DOHH2 (cell line): ENCODE measurements around the gene LAMC3.

ENCODE experiments used
- H3F3A ChIP-seq: fragments of 200-600 bp; sonication (generic), shearing (Covaris generic); 2 replicates; pipeline ENCODE4 v1.6.0; 2016; ENCODE audit warnings: antibody characterized with exemption, mild to moderate bottlenecking; ENCODE audit not compliant: control insufficient read depth, insufficient read depth
- H3K27ac ChIP-seq: fragments of 200-600 bp; sonication (generic); 2 replicates; pipeline ENCODE4 v1.5.1; 2014; ENCODE audit warnings: low read depth, mild to moderate bottlenecking, low read length, moderate library complexity
- H3K27me3 ChIP-seq: fragments of 200-600 bp; sonication (generic); 2 replicates; pipeline ENCODE4 v1.6.1; 2014; ENCODE audit warnings: mild to moderate bottlenecking, low read length, mixed read lengths; ENCODE audit not compliant: control insufficient read depth
- H3K36me3 ChIP-seq: fragments of 200-600 bp; sonication (generic); 2 replicates; pipeline ENCODE4 v1.6.1; 2014; ENCODE audit warnings: mild to moderate bottlenecking, low read length, moderate library complexity, mixed read lengths; ENCODE audit not compliant: control insufficient read depth
- H3K4me1 ChIP-seq: fragments of 200-600 bp; sonication (generic); 2 replicates; pipeline ENCODE4 v1.6.1; 2014; ENCODE audit warnings: mild to moderate bottlenecking, low read length, mixed read lengths; ENCODE audit not compliant: control insufficient read depth
- H3K4me2 ChIP-seq: fragments of 200-600 bp; sonication (generic); 2 replicates; pipeline ENCODE4 v1.6.0; 2014; ENCODE audit warnings: mild to moderate bottlenecking, low read length, moderate library complexity
- H3K4me3 ChIP-seq: fragments of 200-600 bp; sonication (generic); 2 replicates; pipeline ENCODE4 v1.5.1; 2014; ENCODE audit warnings: mild to moderate bottlenecking, low read length, mixed read lengths
- H3K79me2 ChIP-seq: fragments of 200-600 bp; sonication (generic); 2 replicates; pipeline ENCODE4 v1.6.1; 2014; ENCODE audit warnings: mild to moderate bottlenecking, low read length, mixed read lengths; ENCODE audit not compliant: control insufficient read depth
- H3K9me2 ChIP-seq: fragments of 200-600 bp; sonication (generic); replicated peaks from 2 replicates; pipeline ENCODE4 v1.6.1; 2014; ENCODE audit warnings: mild to moderate bottlenecking, low read length, mixed read lengths; ENCODE audit not compliant: control insufficient read depth
- H3K9me3 ChIP-seq: fragments of 200-600 bp; sonication (generic); 2 replicates; pipeline ENCODE4 v1.6.1; 2014; ENCODE audit warnings: antibody characterized with exemption, low read length, mixed read lengths; ENCODE audit not compliant: control insufficient read depth, insufficient read depth
- H4K20me1 ChIP-seq: fragments of 200-600 bp; sonication (generic); 2 replicates; pipeline ENCODE4 v1.6.0; 2014; ENCODE audit warnings: low read depth, mild to moderate bottlenecking, antibody characterized with exemption, low read length, moderate library complexity; ENCODE audit not compliant: control insufficient read depth, insufficient read depth
- CTCF ChIP-seq: fragments of 200-600 bp; sonication (generic); IDR thresholded peaks from one replicate; pipeline ENCODE4 v1.5.1; 2014; ENCODE audit warnings: antibody characterized with exemption, mild to moderate bottlenecking, low read depth, low read length; ENCODE audit not compliant: poor library complexity, severe bottlenecking
- EZH2phosphoT487 ChIP-seq: fragments of 200-600 bp; sonication (generic); IDR thresholded peaks from 2 replicates; pipeline ENCODE4 v1.6.1; 2017; ENCODE audit warnings: borderline replicate concordance, mild to moderate bottlenecking, antibody characterized with exemption, low read length, moderate library complexity, mixed read lengths

The LAMC3 gene

GRCh38 chr9:130980526-130980925 lies 28.4 kb upstream of the LAMC3 start:
- Histone ChIP-seq H3K4me2 (no peak overlapping the region), H3K4me3 (no peak overlapping the region), H3K36me3 (no peaks in the 10 kb centered on the region), H3K9me2 (no peaks in the 10 kb centered on the region), H4K20me1 (no peaks in the 10 kb centered on the region), H3K27ac (no peak overlapping the region), H3K27me3 (no peaks in the 10 kb centered on the region), H3K9me3 (no peaks in the 10 kb centered on the region), H3K4me1 (no peaks in the 10 kb centered on the region), H3K79me2 (no peaks in the 10 kb centered on the region), H3F3A (no peaks in the 10 kb centered on the region)
- no peak for TF ChIP-seq CTCF
- no peak for TF ChIP-seq EZH2phosphoT487

DNA sequence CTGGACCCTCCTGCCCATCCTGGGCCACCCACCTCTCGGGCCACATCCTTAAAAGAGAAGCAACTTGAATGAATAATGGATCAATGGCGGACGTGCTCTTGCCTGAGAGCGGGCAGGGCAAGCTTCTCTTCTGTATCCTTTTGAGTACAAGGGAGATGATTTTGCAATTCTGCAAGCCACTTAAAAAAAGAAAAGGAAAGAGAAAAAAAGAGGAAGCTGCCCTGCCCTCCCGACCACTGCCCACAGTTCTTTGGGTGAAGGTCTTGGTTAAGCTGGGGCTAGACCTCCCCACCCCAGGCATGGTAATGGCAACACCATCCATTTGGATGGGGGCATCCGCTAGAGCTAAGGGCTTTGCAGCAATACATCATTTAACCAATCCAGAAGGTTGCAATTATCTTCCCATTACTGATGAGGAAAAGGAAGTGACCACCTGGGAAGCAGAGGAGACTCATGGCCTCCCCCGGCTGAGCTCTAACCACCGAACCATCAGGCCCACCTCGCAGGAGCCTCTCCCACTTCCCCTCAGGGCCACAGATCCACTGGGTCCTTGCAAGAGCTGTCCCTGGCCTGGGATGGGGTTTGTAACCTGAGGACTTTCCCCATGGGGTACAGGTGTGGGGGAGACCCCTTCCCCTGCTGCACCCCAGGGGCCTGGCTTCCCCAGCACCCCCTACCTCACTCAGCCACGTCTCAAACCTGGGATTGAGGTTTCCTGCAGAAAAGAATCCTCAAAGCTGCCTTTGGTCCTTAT lies 27.8 kb upstream of the LAMC3 start:
- TF ChIP-seq EZH2phosphoT487 (no peak), CTCF (no peak)
- no peaks in the 10 kb centered on the region for H3K36me3 ChIP-seq
- no peaks in the 10 kb centered on the region for H3K4me1 ChIP-seq
- H3F3A ChIP-seq: no peaks in the 10 kb centered on the region
- H3K9me2 ChIP-seq: no peaks in the 10 kb centered on the region
- H3K79me2 ChIP-seq: no peaks in the 10 kb centered on the region
- no peak overlapping the region for H3K27ac ChIP-seq
- no peak overlapping the region for H3K4me2 ChIP-seq
- H3K4me3 ChIP-seq: no peak overlapping the region
- H3K27me3 ChIP-seq: no peaks in the 10 kb centered on the region
- no peaks in the 10 kb centered on the region for H4K20me1 ChIP-seq
- no peaks in the 10 kb centered on the region for H3K9me3 ChIP-seq

DNA sequence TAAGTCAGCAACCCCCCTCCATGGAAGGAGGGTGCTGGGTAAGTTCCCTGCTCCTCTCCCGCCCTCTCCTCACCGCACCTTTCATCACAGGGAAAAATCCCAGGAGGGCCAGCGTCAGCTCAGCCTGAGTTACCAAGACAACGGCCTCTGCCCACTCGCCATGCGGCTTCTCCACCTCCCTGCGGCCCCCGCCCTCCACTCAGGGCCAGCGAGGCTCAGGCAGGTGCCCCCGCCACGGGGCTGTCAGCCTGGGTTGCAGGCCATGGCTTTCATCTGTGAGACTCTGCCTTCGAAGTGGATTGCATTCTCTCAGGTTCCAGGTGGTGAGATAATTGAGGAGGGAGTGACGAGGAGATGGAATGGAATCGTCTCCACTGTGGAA lies 27.2 kb upstream of the LAMC3 start:
- H3K9me3 ChIP-seq: no peaks in the 10 kb centered on the region
- H3K4me3 ChIP-seq: no peak overlapping the region
- H4K20me1 ChIP-seq: no peaks in the 10 kb centered on the region
- no peaks in the 10 kb centered on the region for H3K27me3 ChIP-seq
- no peaks in the 10 kb centered on the region for H3K4me1 ChIP-seq
- H3K9me2 ChIP-seq: no peaks in the 10 kb centered on the region
- TF ChIP-seq EZH2phosphoT487 (no peak), CTCF (no peak)
- no peaks in the 10 kb centered on the region for H3K36me3 ChIP-seq
- no peak overlapping the region for H3K27ac ChIP-seq
- H3K4me2 ChIP-seq: no peak overlapping the region
- H3F3A ChIP-seq: no peaks in the 10 kb centered on the region
- H3K79me2 ChIP-seq: no peaks in the 10 kb centered on the region
